Measurements from ENCODE around the gene TP53I11. TPM values are rescaled to one million over a fixed set of nuclear protein-coding genes. Genes with fewer than 3 reads are reported as not detected.

TP53I11 gene
- total and polyA plus RNA-seq, 2 experiments from 2014 or later = 23.5 to 43.9 TPM

DNA sequence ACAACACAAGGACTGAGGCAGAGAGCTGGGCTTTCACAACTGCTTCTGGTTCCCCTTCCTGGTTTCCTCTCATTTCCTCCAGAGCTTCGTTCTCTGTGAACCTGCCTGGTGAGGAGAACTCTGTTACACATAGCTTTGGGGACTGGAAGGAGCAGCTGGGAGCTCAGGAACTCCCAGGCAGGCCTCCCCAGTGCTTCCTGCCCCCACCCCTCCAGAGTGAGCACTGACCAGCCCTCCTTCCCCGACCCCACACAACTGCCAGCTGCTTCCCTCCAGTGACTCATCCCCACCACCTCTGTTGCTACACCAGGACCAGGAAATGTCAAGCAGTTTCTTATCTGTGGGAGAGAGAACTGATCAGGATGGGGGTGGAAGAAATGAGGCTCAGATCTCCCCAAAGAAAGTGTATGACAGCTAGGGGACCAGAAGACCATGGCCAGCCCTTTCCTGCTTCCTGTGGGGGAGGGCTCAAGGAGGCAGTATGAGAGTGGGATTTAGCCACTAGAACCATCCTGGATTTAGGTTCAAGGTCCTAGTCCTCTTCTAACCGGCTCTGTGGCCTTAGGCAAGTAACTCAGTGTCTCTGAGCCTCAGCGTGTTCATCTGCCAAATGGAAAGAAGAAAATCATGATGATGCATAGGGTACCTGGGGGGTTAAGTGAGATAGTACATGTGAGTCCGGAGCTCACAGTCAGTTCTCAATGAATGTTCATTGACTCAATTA is 4.5 kb upstream of the TP53I11 start:
- Mint-ChIP-seq H3K27me3 (ENCODE audit: insufficient read depth, low read depth, poor library complexity) (peaks cover 23% of the 10 kb centered on the region), H3K4me1 (peaks cover 66% of the 10 kb centered on the region), H3K4me3 (no peak overlapping the region; the same call in 2 of the 3 replicates), H3K27ac (no peak overlapping the region), H3K36me3 (ENCODE audit: low read depth) (no peaks in the 10 kb centered on the region), H3K9me3 (no peaks in the 10 kb centered on the region)
- no peaks in the 10 kb centered on the region; the same call in 1 of the 2 replicates for H3F3A ChIP-seq (replicated peaks; ENCODE audit: low read depth)
- no peak overlapping the region for H3K27ac ChIP-seq (ENCODE audit: low read depth)
- TF ChIP-seq STAT1 (IDR thresholded peaks at IDR 0.05; ENCODE audit: unreplicated experiment) (no peak), EZH2 (IDR thresholded peaks at IDR 0.05; ENCODE audit: low read depth, unreplicated experiment) (no peak), NANOG (IDR thresholded peaks at IDR 0.05; ENCODE audit: borderline replicate concordance) (no peak), CREB1 (CRISPR knock-in tag; IDR thresholded peaks at IDR 0.05; ENCODE audit: low read depth) (no peak), POLR2AphosphoS5 (IDR thresholded peaks at IDR 0.05; ENCODE audit: low read depth) (no peak), JUNB (IDR thresholded peaks at IDR 0.05; ENCODE audit: unreplicated experiment) (no peak), ZNF114 (CRISPR knock-in tag; IDR thresholded peaks at IDR 0.05) (no peak), ZNF331 (CRISPR knock-in tag; IDR thresholded peaks at IDR 0.05; ENCODE audit: low read depth) (no peak)
- TF ChIP-seq, protein P1, sequence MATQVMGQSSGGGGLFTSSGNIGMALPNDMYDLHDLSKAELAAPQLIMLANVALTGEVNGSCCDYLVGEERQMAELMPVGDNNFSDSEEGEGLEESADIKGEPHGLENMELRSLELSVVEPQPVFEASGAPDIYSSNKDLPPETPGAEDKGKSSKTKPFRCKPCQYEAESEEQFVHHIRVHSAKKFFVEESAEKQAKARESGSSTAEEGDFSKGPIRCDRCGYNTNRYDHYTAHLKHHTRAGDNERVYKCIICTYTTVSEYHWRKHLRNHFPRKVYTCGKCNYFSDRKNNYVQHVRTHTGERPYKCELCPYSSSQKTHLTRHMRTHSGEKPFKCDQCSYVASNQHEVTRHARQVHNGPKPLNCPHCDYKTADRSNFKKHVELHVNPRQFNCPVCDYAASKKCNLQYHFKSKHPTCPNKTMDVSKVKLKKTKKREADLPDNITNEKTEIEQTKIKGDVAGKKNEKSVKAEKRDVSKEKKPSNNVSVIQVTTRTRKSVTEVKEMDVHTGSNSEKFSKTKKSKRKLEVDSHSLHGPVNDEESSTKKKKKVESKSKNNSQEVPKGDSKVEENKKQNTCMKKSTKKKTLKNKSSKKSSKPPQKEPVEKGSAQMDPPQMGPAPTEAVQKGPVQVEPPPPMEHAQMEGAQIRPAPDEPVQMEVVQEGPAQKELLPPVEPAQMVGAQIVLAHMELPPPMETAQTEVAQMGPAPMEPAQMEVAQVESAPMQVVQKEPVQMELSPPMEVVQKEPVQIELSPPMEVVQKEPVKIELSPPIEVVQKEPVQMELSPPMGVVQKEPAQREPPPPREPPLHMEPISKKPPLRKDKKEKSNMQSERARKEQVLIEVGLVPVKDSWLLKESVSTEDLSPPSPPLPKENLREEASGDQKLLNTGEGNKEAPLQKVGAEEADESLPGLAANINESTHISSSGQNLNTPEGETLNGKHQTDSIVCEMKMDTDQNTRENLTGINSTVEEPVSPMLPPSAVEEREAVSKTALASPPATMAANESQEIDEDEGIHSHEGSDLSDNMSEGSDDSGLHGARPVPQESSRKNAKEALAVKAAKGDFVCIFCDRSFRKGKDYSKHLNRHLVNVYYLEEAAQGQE (IDR thresholded peaks at IDR 0.05; ENCODE audit: unreplicated experiment) = no peak
- TF ChIP-seq, protein P2, sequence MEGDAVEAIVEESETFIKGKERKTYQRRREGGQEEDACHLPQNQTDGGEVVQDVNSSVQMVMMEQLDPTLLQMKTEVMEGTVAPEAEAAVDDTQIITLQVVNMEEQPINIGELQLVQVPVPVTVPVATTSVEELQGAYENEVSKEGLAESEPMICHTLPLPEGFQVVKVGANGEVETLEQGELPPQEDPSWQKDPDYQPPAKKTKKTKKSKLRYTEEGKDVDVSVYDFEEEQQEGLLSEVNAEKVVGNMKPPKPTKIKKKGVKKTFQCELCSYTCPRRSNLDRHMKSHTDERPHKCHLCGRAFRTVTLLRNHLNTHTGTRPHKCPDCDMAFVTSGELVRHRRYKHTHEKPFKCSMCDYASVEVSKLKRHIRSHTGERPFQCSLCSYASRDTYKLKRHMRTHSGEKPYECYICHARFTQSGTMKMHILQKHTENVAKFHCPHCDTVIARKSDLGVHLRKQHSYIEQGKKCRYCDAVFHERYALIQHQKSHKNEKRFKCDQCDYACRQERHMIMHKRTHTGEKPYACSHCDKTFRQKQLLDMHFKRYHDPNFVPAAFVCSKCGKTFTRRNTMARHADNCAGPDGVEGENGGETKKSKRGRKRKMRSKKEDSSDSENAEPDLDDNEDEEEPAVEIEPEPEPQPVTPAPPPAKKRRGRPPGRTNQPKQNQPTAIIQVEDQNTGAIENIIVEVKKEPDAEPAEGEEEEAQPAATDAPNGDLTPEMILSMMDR (conservative IDR thresholded peaks at IDR 0.05; ENCODE audit: low read depth in 2 of 2) = no peak
- TF ChIP-seq, protein P3, sequence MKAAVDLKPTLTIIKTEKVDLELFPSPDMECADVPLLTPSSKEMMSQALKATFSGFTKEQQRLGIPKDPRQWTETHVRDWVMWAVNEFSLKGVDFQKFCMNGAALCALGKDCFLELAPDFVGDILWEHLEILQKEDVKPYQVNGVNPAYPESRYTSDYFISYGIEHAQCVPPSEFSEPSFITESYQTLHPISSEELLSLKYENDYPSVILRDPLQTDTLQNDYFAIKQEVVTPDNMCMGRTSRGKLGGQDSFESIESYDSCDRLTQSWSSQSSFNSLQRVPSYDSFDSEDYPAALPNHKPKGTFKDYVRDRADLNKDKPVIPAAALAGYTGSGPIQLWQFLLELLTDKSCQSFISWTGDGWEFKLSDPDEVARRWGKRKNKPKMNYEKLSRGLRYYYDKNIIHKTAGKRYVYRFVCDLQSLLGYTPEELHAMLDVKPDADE (IDR thresholded peaks at IDR 0.05) = no peak
- TF ChIP-seq, protein P4, sequence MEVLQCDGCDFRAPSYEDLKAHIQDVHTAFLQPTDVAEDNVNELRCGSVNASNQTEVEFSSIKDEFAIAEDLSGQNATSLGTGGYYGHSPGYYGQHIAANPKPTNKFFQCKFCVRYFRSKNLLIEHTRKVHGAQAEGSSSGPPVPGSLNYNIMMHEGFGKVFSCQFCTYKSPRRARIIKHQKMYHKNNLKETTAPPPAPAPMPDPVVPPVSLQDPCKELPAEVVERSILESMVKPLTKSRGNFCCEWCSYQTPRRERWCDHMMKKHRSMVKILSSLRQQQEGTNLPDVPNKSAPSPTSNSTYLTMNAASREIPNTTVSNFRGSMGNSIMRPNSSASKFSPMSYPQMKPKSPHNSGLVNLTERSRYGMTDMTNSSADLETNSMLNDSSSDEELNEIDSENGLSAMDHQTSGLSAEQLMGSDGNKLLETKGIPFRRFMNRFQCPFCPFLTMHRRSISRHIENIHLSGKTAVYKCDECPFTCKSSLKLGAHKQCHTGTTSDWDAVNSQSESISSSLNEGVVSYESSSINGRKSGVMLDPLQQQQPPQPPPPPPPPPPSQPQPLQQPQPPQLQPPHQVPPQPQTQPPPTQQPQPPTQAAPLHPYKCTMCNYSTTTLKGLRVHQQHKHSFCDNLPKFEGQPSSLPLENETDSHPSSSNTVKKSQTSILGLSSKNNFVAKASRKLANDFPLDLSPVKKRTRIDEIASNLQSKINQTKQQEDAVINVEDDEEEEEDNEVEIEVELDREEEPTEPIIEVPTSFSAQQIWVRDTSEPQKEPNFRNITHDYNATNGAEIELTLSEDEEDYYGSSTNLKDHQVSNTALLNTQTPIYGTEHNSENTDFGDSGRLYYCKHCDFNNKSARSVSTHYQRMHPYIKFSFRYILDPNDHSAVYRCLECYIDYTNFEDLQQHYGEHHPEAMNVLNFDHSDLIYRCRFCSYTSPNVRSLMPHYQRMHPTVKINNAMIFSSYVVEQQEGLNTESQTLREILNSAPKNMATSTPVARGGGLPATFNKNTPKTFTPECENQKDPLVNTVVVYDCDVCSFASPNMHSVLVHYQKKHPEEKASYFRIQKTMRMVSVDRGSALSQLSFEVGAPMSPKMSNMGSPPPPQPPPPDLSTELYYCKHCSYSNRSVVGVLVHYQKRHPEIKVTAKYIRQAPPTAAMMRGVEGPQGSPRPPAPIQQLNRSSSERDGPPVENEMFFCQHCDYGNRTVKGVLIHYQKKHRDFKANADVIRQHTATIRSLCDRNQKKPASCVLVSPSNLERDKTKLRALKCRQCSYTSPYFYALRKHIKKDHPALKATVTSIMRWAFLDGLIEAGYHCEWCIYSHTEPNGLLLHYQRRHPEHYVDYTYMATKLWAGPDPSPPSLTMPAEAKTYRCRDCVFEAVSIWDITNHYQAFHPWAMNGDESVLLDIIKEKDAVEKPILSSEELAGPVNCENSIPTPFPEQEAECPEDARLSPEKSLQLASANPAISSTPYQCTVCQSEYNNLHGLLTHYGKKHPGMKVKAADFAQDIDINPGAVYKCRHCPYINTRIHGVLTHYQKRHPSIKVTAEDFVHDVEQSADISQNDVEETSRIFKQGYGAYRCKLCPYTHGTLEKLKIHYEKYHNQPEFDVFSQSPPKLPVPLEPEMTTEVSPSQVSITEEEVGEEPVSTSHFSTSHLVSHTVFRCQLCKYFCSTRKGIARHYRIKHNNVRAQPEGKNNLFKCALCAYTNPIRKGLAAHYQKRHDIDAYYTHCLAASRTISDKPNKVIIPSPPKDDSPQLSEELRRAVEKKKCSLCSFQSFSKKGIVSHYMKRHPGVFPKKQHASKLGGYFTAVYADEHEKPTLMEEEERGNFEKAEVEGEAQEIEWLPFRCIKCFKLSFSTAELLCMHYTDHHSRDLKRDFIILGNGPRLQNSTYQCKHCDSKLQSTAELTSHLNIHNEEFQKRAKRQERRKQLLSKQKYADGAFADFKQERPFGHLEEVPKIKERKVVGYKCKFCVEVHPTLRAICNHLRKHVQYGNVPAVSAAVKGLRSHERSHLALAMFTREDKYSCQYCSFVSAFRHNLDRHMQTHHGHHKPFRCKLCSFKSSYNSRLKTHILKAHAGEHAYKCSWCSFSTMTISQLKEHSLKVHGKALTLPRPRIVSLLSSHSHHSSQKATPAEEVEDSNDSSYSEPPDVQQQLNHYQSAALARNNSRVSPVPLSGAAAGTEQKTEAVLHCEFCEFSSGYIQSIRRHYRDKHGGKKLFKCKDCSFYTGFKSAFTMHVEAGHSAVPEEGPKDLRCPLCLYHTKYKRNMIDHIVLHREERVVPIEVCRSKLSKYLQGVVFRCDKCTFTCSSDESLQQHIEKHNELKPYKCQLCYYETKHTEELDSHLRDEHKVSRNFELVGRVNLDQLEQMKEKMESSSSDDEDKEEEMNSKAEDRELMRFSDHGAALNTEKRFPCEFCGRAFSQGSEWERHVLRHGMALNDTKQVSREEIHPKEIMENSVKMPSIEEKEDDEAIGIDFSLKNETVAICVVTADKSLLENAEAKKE (CRISPR knock-in tag; IDR thresholded peaks at IDR 0.05) = no peak
- H2AFZ ChIP-seq = no peak overlapping the region
- no peak for ATAC-seq
- no peaks in the 10 kb centered on the region for H3K79me2 ChIP-seq (replicated peaks; ENCODE audit: insufficient read depth)
- no peak overlapping the region for H3K4me3 ChIP-seq
- no peak for DNase-seq (ENCODE audit: low spot score)
- no peaks in the 10 kb centered on the region for H3K36me3 ChIP-seq (ENCODE audit: insufficient read depth)
- H3K4me1 ChIP-seq (ENCODE audit: insufficient read depth) = peaks cover 61% of the 10 kb centered on the region
- 0 out of 2 replicates have a peak, but pooled peaks cover 7% of the 10 kb centered on the region for H3K27me3 ChIP-seq (ENCODE audit: insufficient read depth)
- H3K4me2 ChIP-seq = peak overlapping the region; percentile 67
- H3K9me2 ChIP-seq (ENCODE audit: insufficient read depth) = no peaks in the 10 kb centered on the region
- H4K20me1 ChIP-seq (replicated peaks; ENCODE audit: insufficient read depth) = no peaks in the 10 kb centered on the region

Measured in GM23338 (cell line).